Endothelial cell of umbilical vein (primary cell): ENCODE measurements around the gene FAM83F. TPM values are rescaled to one million over a fixed set of nuclear protein-coding genes. Genes with fewer than 3 reads are reported as not detected.

Experiments used
- BruUV-seq: library from RNA; stranded (reverse); fragments of 400-500 nt; replicated peaks from 2 replicates; lab custom pipeline; 2021; lab: Mats Ljungman, UMichigan
- CTCF ChIA-PET: fragments of 300-600, 350-600 bp; sonication (Branson Sonifier 250); formaldehyde crosslinking; loops from one replicate; lab custom pipeline; 2021; ENCODE audit warnings: antibody characterized with exemption, inconsistent platforms; lab: Charles Lee
- POLR2A ChIA-PET: fragments of 300-600, 350-600 bp; sonication (Branson Sonifier 250); formaldehyde crosslinking; loops from one replicate; lab custom pipeline; 2021; ENCODE audit warnings: antibody characterized with exemption, inconsistent platforms; lab: Charles Lee
- DNase-seq: peaks from one replicate; pipeline ENCODE4 v3.0.0-alpha.2; 2011; ENCODE audit warnings: low read depth, low spot score
- FAIRE-seq: peaks from 2 replicates; lab custom pipeline; 2011; peaks lifted over from hg19 to GRCh38; lab: Jason Lieb, UNC
- H2AFZ ChIP-seq: 2 replicates; pipeline ENCODE4 v1.6.0; 2012; ENCODE audit warnings: low read depth, low read length, control low read depth, inconsistent platforms
- H3K27ac ChIP-seq: 2 replicates; pipeline ENCODE4 v1.5.1; 2011; ENCODE audit warnings: low read depth, mild to moderate bottlenecking, control low read depth, low read length, moderate library complexity; ENCODE audit not compliant: insufficient read depth
- H3K27me3 ChIP-seq, 2 experiments: 2 replicates each; pipeline versions ENCODE4 v1.6.0 to v1.6.1; 2011; ENCODE audit warnings: low read length in 2 of 2, mixed read lengths in 1 of 2; ENCODE audit not compliant: control insufficient read depth in 2 of 2, insufficient read depth in 2 of 2
- H3K36me3 ChIP-seq, 2 experiments: 2 replicates in 1 of 2; 3 replicates in 1 of 2; pipeline ENCODE4 v1.5.1; 2011; ENCODE audit warnings: low read length in 2 of 2, mild to moderate bottlenecking in 1 of 2, moderate library complexity in 1 of 2; ENCODE audit not compliant: control insufficient read depth in 2 of 2, insufficient read depth in 2 of 2; ENCODE audit errors: extremely low read depth in 1 of 2
- H3K4me1 ChIP-seq: 3 replicates; pipeline ENCODE4 v1.5.1; 2011; ENCODE audit warnings: mild to moderate bottlenecking, low read length; ENCODE audit not compliant: control insufficient read depth, insufficient read depth; ENCODE audit errors: extremely low read depth
- H3K4me2 ChIP-seq: 2 replicates; pipeline ENCODE4 v1.6.1; 2011; ENCODE audit warnings: low read length, control low read depth, mixed read lengths; ENCODE audit not compliant: insufficient read depth
- H3K4me3 ChIP-seq, 3 experiments: fragments of 200-600 bp in 1 of 3; sonication (generic), shearing (Covaris generic) in 1 of 3; replicated peaks in 1 of 3; 2 replicates each; pipeline ENCODE4 v1.5.1; 2011 to 2016; ENCODE audit warnings: control low read depth in 3 of 3, low read length in 3 of 3, mild to moderate bottlenecking in 2 of 3, inconsistent platforms in 1 of 3, low read depth in 1 of 3, moderate library complexity in 1 of 3; ENCODE audit not compliant: insufficient read depth in 1 of 3
- H3K79me2 ChIP-seq: 2 replicates; pipeline ENCODE4 v1.6.0; 2012; ENCODE audit warnings: low read length, inconsistent platforms; ENCODE audit not compliant: control insufficient read depth, insufficient read depth
- H3K9ac ChIP-seq: replicated peaks from 2 replicates; pipeline ENCODE3; 2011; ENCODE audit warnings: low read length, control low read depth; ENCODE audit not compliant: insufficient read depth; ENCODE audit errors: extremely low read depth
- H3K9me1 ChIP-seq: replicated peaks from 3 replicates; pipeline ENCODE4 v1.6.0; 2011; ENCODE audit warnings: mild to moderate bottlenecking, low read length; ENCODE audit not compliant: control insufficient read depth, insufficient read depth; ENCODE audit errors: extremely low read depth
- H3K9me3 ChIP-seq: replicated peaks from 2 replicates; pipeline ENCODE4 v1.5.1; 2012; ENCODE audit warnings: low read length, inconsistent platforms; ENCODE audit not compliant: control insufficient read depth, insufficient read depth
- H4K20me1 ChIP-seq: replicated peaks from 2 replicates; pipeline ENCODE3; 2011; ENCODE audit warnings: mild to moderate bottlenecking, low read length; ENCODE audit not compliant: control insufficient read depth, insufficient read depth; ENCODE audit errors: extremely low read depth
- CTCF ChIP-seq, 2 donors: IDR thresholded peaks; 1 replicate in 1 of 2; 2 replicates in 1 of 2; pipeline ENCODE4 v1.5.1; 2011; ENCODE audit warnings: low read length in 2 of 2, mild to moderate bottlenecking in 2 of 2, moderate library complexity in 2 of 2, control low read depth in 1 of 2, inconsistent platforms in 1 of 2, low read depth in 1 of 2; ENCODE audit not compliant: insufficient read depth in 1 of 2; ENCODE audit errors: extremely low read depth in 1 of 2
- EZH2 ChIP-seq: IDR thresholded peaks from 2 replicates; pipeline ENCODE4 v1.6.1; 2012; ENCODE audit warnings: borderline replicate concordance, low read depth, mild to moderate bottlenecking, moderate library complexity, low read length, inconsistent platforms; ENCODE audit not compliant: severe bottlenecking
- FOS ChIP-seq: IDR thresholded peaks from 2 replicates; pipeline ENCODE4 v1.6.1; 2011; ENCODE audit warnings: mild to moderate bottlenecking, low read length, moderate library complexity, borderline replicate concordance; ENCODE audit not compliant: insufficient read depth
- GATA2 ChIP-seq: IDR thresholded peaks from 2 replicates; pipeline ENCODE4 v1.7.0; 2011; ENCODE audit warnings: low read depth, mild to moderate bottlenecking, moderate library complexity, mixed read lengths, low read length; ENCODE audit not compliant: insufficient read length, insufficient read depth
- JUN ChIP-seq: IDR thresholded peaks from 2 replicates; pipeline ENCODE4 v1.6.1; 2011; ENCODE audit warnings: borderline replicate concordance, low read depth; ENCODE audit not compliant: insufficient read length, insufficient read depth
- MAX ChIP-seq: IDR thresholded peaks from 2 replicates; pipeline ENCODE4 v1.6.1; 2011; ENCODE audit not compliant: insufficient read depth, insufficient read length
- MYC ChIP-seq: IDR thresholded peaks from one replicate; pipeline ENCODE4 v1.6.1; 2011; ENCODE audit warnings: mild to moderate bottlenecking, low read depth, low read length
- POLR2A ChIP-seq: IDR thresholded peaks from 2 replicates; pipeline ENCODE4 v1.6.1; 2012; ENCODE audit warnings: low read depth, mild to moderate bottlenecking, control low read depth, low read length
- POLR2AphosphoS5 ChIP-seq: IDR thresholded peaks from 2 replicates; pipeline ENCODE4 v1.6.1; 2012; ENCODE audit warnings: low read depth, mild to moderate bottlenecking, control low read depth, low read length, moderate library complexity; ENCODE audit not compliant: insufficient read depth
- dilution Hi-C: fragments of 300-500 bp; cut with MboI; formaldehyde crosslinking; loops from one replicate; pipeline ENCODE4 v1.15.0; 2019; ENCODE audit warnings: low sequenced_read_pairs; ENCODE audit not compliant: extremely low pct_ligation_motif_present
- intact Hi-C: fragments of 100-400 bp; cut with micrococcal nuclease; formaldehyde crosslinking; loops from one replicate; pipeline ENCODE4 v1.10.0; 2022
- polyA plus RNA-seq, 4 experiments: library from polyadenylated mRNA; depleted of rRNA in 3 of 4; stranded (reverse) in 3 of 4; unstranded in 1 of 4; fragments of >200 nt; gene quantifications; 2 replicates each; pipeline versions ENCODE4 v1.2.1 to v1.2.3, GENCODE V29; 2011 to 2012; ENCODE audit warnings: missing spikeins in 1 of 4
- total RNA-seq: library from RNA; stranded (reverse); gene quantifications from 2 replicates; pipeline ENCODE4 v1.2.3, GENCODE V29; 2021

Gene FAM83F
- total and polyA plus RNA-seq, 2 donors (not counting 3 experiments of a cell fraction or from before 2014, with no cell fraction given): not detected

GRCh38 chr22:40043081-40043480 is 48.3 kb downstream of the FAM83F start:
- no peaks in the 10 kb centered on the region for H3K36me3 ChIP-seq
- peaks cover 3 to 23% of the 10 kb centered on the region in 2 experiments for H3K27me3 ChIP-seq
- H3K4me1 ChIP-seq: peaks cover 19% of the 10 kb centered on the region
- no peaks in the 10 kb centered on the region for H3K9me1 ChIP-seq
- ChIA-PET CTCF (interaction anchor here (1.6 kb wide), 1 partner anchor 514 kb away, joined by 11 read pairs; no protein-coding TSS in a partner anchor), POLR2A (no interaction called here)
- no peaks in the 10 kb centered on the region for H4K20me1 ChIP-seq
- no peak overlapping the region for H3K4me3 ChIP-seq
- DNase-seq (no peak), FAIRE-seq (no peak)
- no peaks in the 10 kb centered on the region for H3K9me3 ChIP-seq
- H2AFZ ChIP-seq: no peak overlapping the region
- intact Hi-C loops (loop anchor here (10.0 kb wide), 1 partner anchor 232 kb away; no protein-coding TSS in a partner anchor), dilution Hi-C loops (no loop called here)
- no peak overlapping the region for H3K27ac ChIP-seq
- H3K79me2 ChIP-seq: no peaks in the 10 kb centered on the region
- no peak overlapping the region for H3K4me2 ChIP-seq
- TF ChIP-seq GATA2: no peak
- no peak for TF ChIP-seq MAX
- no peak for TF ChIP-seq EZH2
- no peak for TF ChIP-seq POLR2A
- no peak for TF ChIP-seq POLR2AphosphoS5
- no peak for TF ChIP-seq MYC
- TF ChIP-seq FOS: no peak
- no peak for TF ChIP-seq CTCF (IDR thresholded peaks at IDR 0.05; ENCODE audit: extremely low read depth in 1 of 2, insufficient read depth in 1 of 2, low read depth in 1 of 2, low read length in 2 of 2)
- TF ChIP-seq JUN: no peak
- no TSS peak for BruUV-seq
- H3K9ac ChIP-seq: no peak overlapping the region
